Measurements from ENCODE around the gene USP5.
"Not testable (repeated sequence)": the region's sequence is repeated elsewhere in the genome, so short reads cannot be mapped to it uniquely, and the experiment has no call there.

The USP5 gene

GRCh38 chr12:6888794-6889193 lies 36.8 kb downstream of the USP5 start:
- DNase-seq (ENCODE audit: low spot score) = not testable (repeated sequence)

- DNase-seq (ENCODE audit: low spot score) = not testable (repeated sequence)
Measured at GRCh38 chr12:6889775-6890573, 38.0 kb downstream of the USP5 start.

- DNase-seq (ENCODE audit: low spot score) = peak; percentile 94
Measured at GRCh38 chr12:6890789-6891645, 39.1 kb downstream of the USP5 start.

- DNase-seq (ENCODE audit: low spot score) = no peak
Measured at GRCh38 chr12:6891646-6892001, 39.7 kb downstream of the USP5 start.

GRCh38 chr12:6892683-6893082 lies 40.7 kb downstream of the USP5 start:
- DNase-seq (ENCODE audit: low spot score) = not testable (repeated sequence)

- DNase-seq (ENCODE audit: low spot score) = no peak
Measured at GRCh38 chr12:6894321-6894720, 42.4 kb downstream of the USP5 start.

GRCh38 chr12:6896846-6897435 lies 45.0 kb downstream of the USP5 start:
- DNase-seq (ENCODE audit: low spot score) = no peak

GRCh38 chr12:6899427-6899826 lies 47.5 kb downstream of the USP5 start:
- DNase-seq (ENCODE audit: low spot score) = no peak

- peak; percentile 83 for DNase-seq (ENCODE audit: low spot score)
Measured at GRCh38 chr12:6899837-6900519, 48.0 kb downstream of the USP5 start.

GRCh38 chr12:6902448-6902847 lies 50.5 kb downstream of the USP5 start:
- no peak for DNase-seq (ENCODE audit: low spot score)

- DNase-seq (ENCODE audit: low spot score) = no peak
Measured at GRCh38 chr12:6903722-6904121, 51.8 kb downstream of the USP5 start.

- peak; percentile 96 for DNase-seq (ENCODE audit: low spot score)
Measured at GRCh38 chr12:6904280-6905276, 52.6 kb downstream of the USP5 start, which contains the start of gene LRRC23. Gene LRRC23 (plus strand): TSS chr12:6904822. CDS start chr12:6905634, 812 bp downstream.

GRCh38 chr12:6905414-6906040 lies 53.6 kb downstream of the USP5 start:
- no peak for DNase-seq (ENCODE audit: low spot score)

- not testable (repeated sequence) for DNase-seq (ENCODE audit: low spot score)
Measured at GRCh38 chr12:6908141-6908540, 56.2 kb downstream of the USP5 start.

- DNase-seq (ENCODE audit: low spot score) = no peak
Measured at GRCh38 chr12:6909421-6910145, 57.6 kb downstream of the USP5 start.

- no peak for DNase-seq (ENCODE audit: low spot score)
Measured at GRCh38 chr12:6912164-6912935, 60.4 kb downstream of the USP5 start.

GRCh38 chr12:6914246-6914946 lies 62.4 kb downstream of the USP5 start, which contains the start of gene ENO2:
Gene ENO2 (plus strand): TSS chr12:6914580. CDS start chr12:6915833, 1,253 bp downstream.
- no peak for DNase-seq (ENCODE audit: low spot score)
